Cardiac muscle cell (in vitro differentiated cells and primary cell): ENCODE measurements around the gene ABCA1. TPM values are rescaled to one million over a fixed set of nuclear protein-coding genes. Genes with fewer than 3 reads are reported as not detected.

Experiments
- DNase-seq, 2 donors: peaks; one replicate each; pipeline versions ENCODE4 v3.0.0 to v3.0.0-alpha.2; 2010 to 2017; ENCODE audit warnings: low read depth in 1 of 2, low spot score in 1 of 2
- H3K27ac ChIP-seq: fragments of 200-600 bp; sonication (generic); 2 replicates; pipeline ENCODE4 v1.5.1; 2016
- H3K27me3 ChIP-seq: fragments of 200-600 bp; sonication (generic); 2 replicates; pipeline ENCODE4 v1.6.0; 2016; ENCODE audit warnings: control low read depth
- H3K36me3 ChIP-seq: fragments of 200-600 bp; sonication (generic); 2 replicates; pipeline ENCODE4 v1.5.1; 2016; ENCODE audit warnings: control low read depth
- H3K4me1 ChIP-seq: fragments of 200-600 bp; sonication (generic); 2 replicates; pipeline ENCODE4 v1.8.1; 2017; ENCODE audit warnings: low read depth, mild to moderate bottlenecking, mixed run types
- H3K4me3 ChIP-seq: fragments of 200-600 bp; sonication (generic); 2 replicates; pipeline ENCODE4 v1.5.1; 2016; ENCODE audit warnings: mild to moderate bottlenecking
- H3K9me3 ChIP-seq: fragments of 200-600 bp; sonication (generic); 2 replicates; pipeline ENCODE4 v1.5.1; 2017; ENCODE audit warnings: low read depth, mild to moderate bottlenecking, control low read depth
- polyA plus RNA-seq: library from polyadenylated mRNA; unstranded; fragments of >200 nt; fragmentation: Nextera tagmentation; extraction: Ambion mirVana; gene quantifications from 2 replicates; pipeline ENCODE4 v1.2.1, GENCODE V29; 2016
- total RNA-seq: library from RNA; depleted of rRNA; stranded (reverse); fragments of >200 nt; gene quantifications from 2 replicates; pipeline ENCODE4 v1.2.3, GENCODE V29; 2016
- TF ChIP-seq, protein P1 (sequence below): IDR thresholded peaks from 2 replicates; pipeline ENCODE4 v1.5.1; 2012; ENCODE audit warnings: low read depth, mild to moderate bottlenecking, low read length

The ABCA1 gene
- total and polyA plus RNA-seq, 2 experiments from 2014 or later, result 2.5 to 23.0 TPM

DNA sequence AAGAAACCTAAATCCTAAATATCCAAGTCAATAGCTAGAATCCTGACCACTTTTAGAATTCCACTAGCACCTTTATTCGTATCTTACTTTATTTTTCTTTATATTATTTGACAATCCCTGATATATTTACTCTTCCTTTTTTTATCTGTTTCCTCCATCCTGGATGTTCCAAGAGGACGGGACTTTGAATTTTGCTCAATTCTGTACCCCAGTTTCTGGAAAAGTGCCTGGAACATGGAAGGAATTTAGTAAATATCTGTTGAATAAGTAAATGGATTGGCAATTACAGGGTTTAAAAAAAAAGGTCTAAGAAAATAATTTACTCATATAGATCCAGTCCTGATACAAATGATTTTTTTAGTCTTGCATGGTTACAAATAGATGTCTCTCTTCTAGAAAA lies 181.7 kb downstream of the ABCA1 start:
- DNase-seq, result no peak
- Histone ChIP-seq H3K4me1 (peaks cover 43% of the 10 kb centered on the region), H3K4me3 (peak overlapping the region; percentile 53), H3K27me3 (no peaks in the 10 kb centered on the region), H3K9me3 (no peaks in the 10 kb centered on the region), H3K27ac (peak overlapping the region; percentile 79), H3K36me3 (peaks cover 4% of the 10 kb centered on the region)
- TF ChIP-seq, protein P1, sequence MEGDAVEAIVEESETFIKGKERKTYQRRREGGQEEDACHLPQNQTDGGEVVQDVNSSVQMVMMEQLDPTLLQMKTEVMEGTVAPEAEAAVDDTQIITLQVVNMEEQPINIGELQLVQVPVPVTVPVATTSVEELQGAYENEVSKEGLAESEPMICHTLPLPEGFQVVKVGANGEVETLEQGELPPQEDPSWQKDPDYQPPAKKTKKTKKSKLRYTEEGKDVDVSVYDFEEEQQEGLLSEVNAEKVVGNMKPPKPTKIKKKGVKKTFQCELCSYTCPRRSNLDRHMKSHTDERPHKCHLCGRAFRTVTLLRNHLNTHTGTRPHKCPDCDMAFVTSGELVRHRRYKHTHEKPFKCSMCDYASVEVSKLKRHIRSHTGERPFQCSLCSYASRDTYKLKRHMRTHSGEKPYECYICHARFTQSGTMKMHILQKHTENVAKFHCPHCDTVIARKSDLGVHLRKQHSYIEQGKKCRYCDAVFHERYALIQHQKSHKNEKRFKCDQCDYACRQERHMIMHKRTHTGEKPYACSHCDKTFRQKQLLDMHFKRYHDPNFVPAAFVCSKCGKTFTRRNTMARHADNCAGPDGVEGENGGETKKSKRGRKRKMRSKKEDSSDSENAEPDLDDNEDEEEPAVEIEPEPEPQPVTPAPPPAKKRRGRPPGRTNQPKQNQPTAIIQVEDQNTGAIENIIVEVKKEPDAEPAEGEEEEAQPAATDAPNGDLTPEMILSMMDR, result no peak

DNA sequence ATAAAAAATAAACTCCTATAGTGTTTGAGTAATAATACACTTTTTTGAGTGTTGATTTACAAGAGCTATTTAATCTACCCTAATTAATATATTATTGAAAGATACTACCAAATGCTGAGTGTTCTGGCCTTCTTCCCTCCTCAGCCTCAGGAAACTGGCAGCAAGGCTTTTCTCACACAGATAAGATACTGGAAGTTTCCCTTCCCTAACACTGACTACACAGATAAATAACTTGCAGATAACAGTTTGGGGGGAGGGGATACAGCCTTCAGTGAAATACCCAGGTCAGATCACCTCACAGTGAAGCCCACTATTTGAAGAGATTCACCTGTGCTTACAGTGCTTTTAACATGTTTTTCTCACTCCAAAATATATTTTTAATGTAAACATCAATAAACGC lies 182.1 kb downstream of the ABCA1 start:
- no peaks in the 10 kb centered on the region for H3K36me3 ChIP-seq
- DNase-seq, result no peak
- H3K4me3 ChIP-seq, result peak overlapping the region; percentile 53
- H3K9me3 ChIP-seq, result no peaks in the 10 kb centered on the region
- H3K27ac ChIP-seq, result peak overlapping the region; percentile 79
- H3K4me1 ChIP-seq, result peaks cover 43% of the 10 kb centered on the region
- TF ChIP-seq, protein P1, result no peak
- no peaks in the 10 kb centered on the region for H3K27me3 ChIP-seq

DNA sequence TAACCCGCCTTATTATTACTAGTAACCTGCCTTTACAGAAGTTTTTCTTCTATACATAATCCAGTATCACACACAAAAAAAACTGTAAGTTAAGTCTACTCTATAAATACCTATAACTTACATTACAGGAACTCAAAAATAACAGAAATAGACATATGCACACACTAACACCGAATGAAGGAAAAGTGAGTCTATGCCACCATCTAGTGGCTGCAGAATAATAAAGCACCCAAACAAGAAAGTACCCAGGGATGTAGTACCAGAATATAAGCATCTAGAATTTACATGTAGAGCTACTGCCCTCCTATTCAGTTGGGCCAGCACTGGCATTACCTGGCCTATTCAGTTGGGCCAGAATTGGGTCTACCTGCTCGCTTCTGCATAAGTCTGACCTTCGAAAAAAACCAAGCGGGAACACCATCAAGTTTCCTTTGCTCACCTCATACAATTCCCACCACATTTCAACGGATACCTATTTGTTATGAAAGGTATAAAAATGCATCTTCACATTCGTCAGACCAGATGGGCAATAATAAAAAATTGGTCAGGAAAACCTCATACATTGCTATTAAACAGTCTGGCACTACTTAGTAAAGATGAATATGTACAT lies 184.5 kb downstream of the ABCA1 start:
- Histone ChIP-seq H3K9me3 (no peaks in the 10 kb centered on the region), H3K4me3 (no peak overlapping the region), H3K4me1 (peaks cover 27% of the 10 kb centered on the region), H3K36me3 (no peaks in the 10 kb centered on the region), H3K27me3 (no peaks in the 10 kb centered on the region), H3K27ac (no peak overlapping the region)
- TF ChIP-seq, protein P1, result peak; percentile 67
- peak; percentile 63 to 81 for DNase-seq

DNA sequence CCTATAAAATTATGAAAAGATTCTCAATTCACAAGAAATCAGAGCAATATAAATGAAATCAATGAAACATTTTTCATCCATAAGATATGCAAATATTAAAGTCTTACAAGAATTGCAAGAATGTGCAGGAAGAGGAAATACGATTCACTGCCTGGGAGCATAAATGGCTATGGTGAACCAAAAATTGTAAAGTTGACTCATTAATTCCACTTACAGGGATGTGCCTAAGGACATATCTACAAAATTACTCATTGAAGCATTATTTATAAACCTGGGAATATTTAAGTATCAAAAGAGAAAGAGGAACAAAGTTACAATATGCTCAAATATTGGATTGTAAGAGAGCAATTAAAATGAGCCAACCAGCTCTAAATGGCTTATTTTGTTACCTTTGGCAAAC lies 187.3 kb downstream of the ABCA1 start:
- no peaks in the 10 kb centered on the region for H3K27me3 ChIP-seq
- TF ChIP-seq, protein P1, result no peak
- H3K36me3 ChIP-seq, result no peaks in the 10 kb centered on the region
- H3K4me3 ChIP-seq, result no peak overlapping the region
- DNase-seq, result peak in 1 of 2 donors; percentile 45
- peaks cover 15% of the 10 kb centered on the region for H3K4me1 ChIP-seq
- H3K9me3 ChIP-seq, result no peaks in the 10 kb centered on the region
- no peak overlapping the region for H3K27ac ChIP-seq

DNA sequence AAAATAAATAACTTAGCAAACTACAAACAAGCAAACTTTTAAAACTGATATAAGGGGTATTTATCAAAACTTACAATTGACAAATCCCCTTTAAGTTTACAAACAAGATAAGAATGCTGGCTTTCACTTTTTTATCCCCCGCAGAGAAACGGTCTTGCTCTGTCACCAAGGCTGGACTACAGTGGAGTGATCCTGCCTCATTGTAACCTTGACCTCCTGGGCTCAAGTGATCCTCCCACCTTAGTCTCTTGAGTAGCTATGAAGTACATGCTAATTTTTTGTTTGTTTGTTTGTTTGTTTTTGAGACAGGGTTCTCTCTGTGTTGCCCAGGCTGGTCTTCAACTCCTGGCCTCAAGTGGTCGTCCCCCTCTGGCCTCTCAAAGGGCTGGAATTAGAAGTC lies 189.5 kb downstream of the ABCA1 start:
- H3K27ac ChIP-seq, result no peak overlapping the region
- no peak overlapping the region for H3K4me3 ChIP-seq
- DNase-seq, result no peak
- TF ChIP-seq, protein P1, result no peak
- H3K27me3 ChIP-seq, result no peaks in the 10 kb centered on the region
- H3K9me3 ChIP-seq, result no peaks in the 10 kb centered on the region
- peaks cover 4% of the 10 kb centered on the region for H3K4me1 ChIP-seq
- no peaks in the 10 kb centered on the region for H3K36me3 ChIP-seq

Other genes starting within 250 kb of the ABCA1 start
- gene OR13D1, start 233.6 kb downstream of the ABCA1 start, total RNA-seq, result not detected in 2 replicates
- gene OR13D1, start 233.6 kb downstream of the ABCA1 start, polyA plus RNA-seq, result 0.31 TPM in 1 of 2 replicates, not detected in the other
- 61.7 and 78.0 TPM in 2 replicates for gene NIPSNAP3A, start 180.5 kb downstream of the ABCA1 start, total RNA-seq
- 187 and 193 TPM in 2 replicates for gene NIPSNAP3A, start 180.5 kb downstream of the ABCA1 start, polyA plus RNA-seq
- 10.9 and 16.0 TPM in 2 replicates for gene NIPSNAP3B, start 164.0 kb downstream of the ABCA1 start, total RNA-seq
- gene NIPSNAP3B, start 164.0 kb downstream of the ABCA1 start, polyA plus RNA-seq, result 17.7 and 43.6 TPM in 2 replicates